Memory B cell (primary cell): Measurements from ENCODE around the gene CKS1B.

ENCODE experiments used
- ATAC-seq: fragments of 150-1000 bp; cut with Tn5 transposase; 2 replicates; pipeline ENCODE4 v1.10.0; 2021; ENCODE audit warnings: low read depth, mild to moderate bottlenecking, moderate library complexity
- DNase-seq, 2 donors: peaks; one replicate each; pipeline ENCODE4 v3.0.0; 2022; ENCODE audit warnings: low spot score in 2 of 2
- H3K27ac Mint-ChIP-seq: one replicate; pipeline ENCODE4 v1.8.0; 2022; ENCODE audit warnings: mild to moderate bottlenecking, moderate library complexity, mixed read lengths
- H3K27me3 Mint-ChIP-seq: one replicate; pipeline ENCODE4 v1.8.0; 2022; ENCODE audit warnings: mixed read lengths
- H3K36me3 Mint-ChIP-seq: one replicate; pipeline ENCODE4 v1.8.0; 2022; ENCODE audit warnings: mild to moderate bottlenecking, mixed read lengths
- H3K4me1 Mint-ChIP-seq: one replicate; pipeline ENCODE4 v1.8.0; 2022; ENCODE audit warnings: mixed read lengths
- H3K4me3 Mint-ChIP-seq: one replicate; pipeline ENCODE4 v1.8.0; 2022; ENCODE audit warnings: mild to moderate bottlenecking, moderate library complexity, mixed read lengths
- H3K9me3 Mint-ChIP-seq: one replicate; pipeline ENCODE4 v1.8.0; 2022; ENCODE audit warnings: mixed read lengths

CKS1B gene

DNA sequence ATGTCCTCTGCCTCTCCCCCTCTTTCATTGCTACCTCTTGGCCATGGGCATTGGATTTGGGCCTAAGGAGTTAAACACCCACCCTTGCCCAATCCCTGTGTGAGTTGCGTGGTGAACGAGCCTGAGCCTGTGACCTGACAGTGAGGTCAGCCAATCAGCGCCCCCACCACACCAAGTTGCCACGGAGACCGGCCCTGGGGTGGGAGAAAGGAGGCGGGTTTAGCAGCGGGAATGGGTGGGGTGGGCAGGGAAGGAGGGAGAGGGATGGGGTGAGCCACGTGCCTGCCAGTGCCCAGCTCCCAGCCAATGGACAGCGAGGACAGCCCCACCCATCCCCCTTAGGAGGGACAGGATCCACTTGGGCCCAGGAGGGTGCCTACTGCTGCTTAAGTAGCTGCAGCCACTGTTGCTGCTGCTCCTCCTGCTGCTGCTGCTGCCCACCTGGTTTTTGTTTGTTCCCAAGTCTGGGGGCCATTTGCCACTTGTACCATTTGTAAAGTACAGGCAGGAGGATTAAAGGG is 37.6 kb downstream of the CKS1B start:
- Mint-ChIP-seq H3K4me1 (peaks cover 60% of the 10 kb centered on the region), H3K27ac (no peak overlapping the region), H3K27me3 (no peaks in the 10 kb centered on the region), H3K4me3 (no peak overlapping the region), H3K36me3 (peaks cover 7% of the 10 kb centered on the region), H3K9me3 (no peaks in the 10 kb centered on the region)
- DNase-seq (no peak), ATAC-seq (no peak)

GRCh38 chr1:155012776-155013602 is 38.5 kb downstream of the CKS1B start:
- ATAC-seq, result no peak
- Mint-ChIP-seq H3K4me3 (no peak overlapping the region), H3K36me3 (peaks cover 7% of the 10 kb centered on the region), H3K9me3 (no peaks in the 10 kb centered on the region), H3K27me3 (no peaks in the 10 kb centered on the region), H3K4me1 (peaks cover 62% of the 10 kb centered on the region), H3K27ac (peak overlapping the region; percentile 89)
- DNase-seq, result no peak

DNA sequence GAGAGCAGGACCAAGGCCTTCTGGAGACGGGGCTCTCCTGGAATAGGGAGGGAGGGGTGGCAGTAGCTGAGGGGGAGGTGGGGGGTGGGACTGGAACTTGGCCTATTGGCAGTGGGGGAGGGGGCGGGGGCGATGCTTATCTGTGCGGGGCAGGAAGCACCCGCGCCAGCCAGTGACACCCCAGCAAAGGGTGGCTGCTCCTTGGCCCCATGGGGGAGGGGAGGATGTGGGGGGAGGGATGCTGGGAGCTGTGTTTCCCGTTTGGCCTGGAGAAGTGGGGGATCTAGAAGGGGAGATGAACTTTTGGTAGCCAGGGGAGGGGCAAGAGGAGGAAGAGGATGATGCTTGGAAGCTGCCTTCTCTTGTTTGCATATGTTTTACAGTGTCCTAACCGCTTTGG is 39.2 kb downstream of the CKS1B start:
- no peaks in the 10 kb centered on the region for H3K27me3 Mint-ChIP-seq
- H3K4me1 Mint-ChIP-seq, result peaks cover 58% of the 10 kb centered on the region
- H3K27ac Mint-ChIP-seq, result peak overlapping the region; percentile 89
- no peak for DNase-seq
- no peak for ATAC-seq
- no peaks in the 10 kb centered on the region for H3K9me3 Mint-ChIP-seq
- no peak overlapping the region for H3K4me3 Mint-ChIP-seq
- peaks cover 5% of the 10 kb centered on the region for H3K36me3 Mint-ChIP-seq

- Mint-ChIP-seq H3K27me3 (no peaks in the 10 kb centered on the region), H3K27ac (no peak overlapping the region), H3K4me1 (peaks cover 57% of the 10 kb centered on the region), H3K36me3 (peaks cover 1% of the 10 kb centered on the region), H3K9me3 (no peaks in the 10 kb centered on the region), H3K4me3 (no peak overlapping the region)
- DNase-seq (no peak), ATAC-seq (no peak)
These were observed 40.4 kb downstream of the CKS1B start for GRCh38 chr1:155014709-155015508.

DNA sequence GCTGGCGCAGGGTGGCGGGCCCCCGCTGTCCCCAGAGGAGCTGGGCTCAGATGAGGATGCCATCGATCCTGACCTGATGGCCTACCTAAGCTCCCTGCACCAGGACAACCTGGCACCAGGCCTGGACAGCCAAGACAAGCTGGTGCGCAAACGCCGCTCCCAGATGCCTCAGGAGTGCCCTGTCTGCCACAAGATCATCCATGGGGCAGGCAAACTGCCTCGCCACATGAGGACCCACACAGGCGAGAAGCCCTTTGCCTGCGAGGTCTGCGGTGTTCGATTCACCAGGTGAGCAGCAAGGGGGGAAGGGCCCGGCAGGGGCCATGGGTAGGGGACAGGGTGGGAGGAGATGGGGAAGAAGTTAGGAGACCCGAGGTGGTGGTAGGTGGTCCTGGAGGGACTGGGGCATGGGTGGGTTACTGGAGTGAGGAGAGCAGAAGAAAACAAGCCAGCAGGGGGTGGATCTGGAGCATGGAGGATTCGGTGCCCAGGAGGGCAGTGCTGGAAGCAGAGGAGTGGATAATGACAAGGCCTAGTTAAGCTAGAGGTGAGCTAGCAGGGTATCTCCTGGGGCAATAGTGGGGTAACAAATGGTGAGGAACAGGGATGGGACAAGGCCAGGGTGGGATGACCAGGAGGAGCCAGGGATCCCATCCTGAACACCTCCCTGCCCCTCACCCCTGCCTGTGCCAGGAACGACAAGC is 41.2 kb downstream of the CKS1B start:
- DNase-seq (no peak), ATAC-seq (peak; percentile 0)
- Mint-ChIP-seq H3K9me3 (no peaks in the 10 kb centered on the region), H3K27me3 (no peaks in the 10 kb centered on the region), H3K36me3 (no peaks in the 10 kb centered on the region), H3K4me3 (peak overlapping the region; percentile 1), H3K27ac (peak overlapping the region; percentile 83), H3K4me1 (peaks cover 52% of the 10 kb centered on the region)

- H3K36me3 Mint-ChIP-seq, result no peaks in the 10 kb centered on the region
- no peaks in the 10 kb centered on the region for H3K27me3 Mint-ChIP-seq
- ATAC-seq, result peak; percentile 59
- H3K27ac Mint-ChIP-seq, result peak overlapping the region; percentile 83
- peaks cover 48% of the 10 kb centered on the region for H3K4me1 Mint-ChIP-seq
- no peaks in the 10 kb centered on the region for H3K9me3 Mint-ChIP-seq
- peak; percentile 34 to 50 for DNase-seq
- peak overlapping the region; percentile 73 for H3K4me3 Mint-ChIP-seq
These were observed 41.9 kb downstream of the CKS1B start for GRCh38 chr1:155016231-155016831.

DNA sequence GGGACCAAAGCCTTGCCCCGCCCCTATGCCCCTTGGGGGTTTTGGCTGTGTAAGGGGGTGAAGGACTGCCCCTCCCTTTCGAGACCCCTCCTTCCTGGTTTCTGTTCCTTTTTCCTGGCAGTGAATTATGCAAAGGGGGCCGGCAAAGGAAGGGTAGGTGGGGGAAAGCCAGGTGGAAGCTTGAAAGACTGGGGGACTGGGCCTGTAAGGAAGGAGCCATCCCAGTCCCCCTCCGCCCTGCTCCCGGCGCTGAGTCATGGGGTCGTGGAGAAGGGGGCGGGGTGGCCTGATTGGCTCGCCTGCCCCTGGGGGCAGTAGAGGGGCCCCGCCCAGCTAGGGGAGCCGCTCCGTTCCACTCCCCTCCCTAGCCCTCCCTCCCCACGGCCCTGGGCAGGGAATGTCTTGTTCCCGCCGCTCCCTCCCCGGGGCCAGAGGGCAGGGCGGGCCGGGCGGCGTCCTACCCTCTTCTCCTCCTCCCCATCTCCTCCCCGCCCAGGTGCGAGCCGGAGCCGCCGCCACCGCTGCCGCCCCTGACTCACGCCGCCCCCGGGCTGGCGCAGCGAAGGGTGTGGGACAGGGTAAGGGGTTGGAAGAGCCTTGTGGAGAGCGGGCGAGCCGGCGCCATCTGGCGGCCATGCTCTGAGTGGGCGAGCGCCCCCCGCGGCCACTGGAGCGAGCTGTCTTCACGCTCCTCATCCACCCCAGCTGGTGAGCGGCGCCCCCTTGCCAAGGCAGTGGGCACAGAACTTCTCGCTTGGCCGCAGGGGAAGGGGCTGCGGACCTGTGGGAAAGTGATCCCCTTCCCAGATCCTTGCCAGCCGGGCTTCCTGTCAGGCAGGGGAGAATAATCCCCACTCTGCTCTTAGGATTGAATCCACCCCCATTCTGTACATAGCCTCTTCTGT is 42.8 kb downstream of the CKS1B start:
- DNase-seq (peak; percentile 85 to 88), ATAC-seq (peak; percentile 79)
- Mint-ChIP-seq H3K36me3 (no peaks in the 10 kb centered on the region), H3K27ac (peak overlapping the region; percentile 83), H3K4me1 (peaks cover 49% of the 10 kb centered on the region), H3K27me3 (no peaks in the 10 kb centered on the region), H3K9me3 (no peaks in the 10 kb centered on the region), H3K4me3 (peak overlapping the region; percentile 84)

- Mint-ChIP-seq H3K27ac (peak overlapping the region; percentile 83), H3K27me3 (no peaks in the 10 kb centered on the region), H3K36me3 (no peaks in the 10 kb centered on the region), H3K9me3 (no peaks in the 10 kb centered on the region), H3K4me3 (peak overlapping the region; percentile 84), H3K4me1 (peaks cover 45% of the 10 kb centered on the region)
- peak; percentile 8 for ATAC-seq
- DNase-seq, result peak in 1 of 2 donors; percentile 22
These were observed 43.5 kb downstream of the CKS1B start for GRCh38 chr1:155017946-155018316.

DNA sequence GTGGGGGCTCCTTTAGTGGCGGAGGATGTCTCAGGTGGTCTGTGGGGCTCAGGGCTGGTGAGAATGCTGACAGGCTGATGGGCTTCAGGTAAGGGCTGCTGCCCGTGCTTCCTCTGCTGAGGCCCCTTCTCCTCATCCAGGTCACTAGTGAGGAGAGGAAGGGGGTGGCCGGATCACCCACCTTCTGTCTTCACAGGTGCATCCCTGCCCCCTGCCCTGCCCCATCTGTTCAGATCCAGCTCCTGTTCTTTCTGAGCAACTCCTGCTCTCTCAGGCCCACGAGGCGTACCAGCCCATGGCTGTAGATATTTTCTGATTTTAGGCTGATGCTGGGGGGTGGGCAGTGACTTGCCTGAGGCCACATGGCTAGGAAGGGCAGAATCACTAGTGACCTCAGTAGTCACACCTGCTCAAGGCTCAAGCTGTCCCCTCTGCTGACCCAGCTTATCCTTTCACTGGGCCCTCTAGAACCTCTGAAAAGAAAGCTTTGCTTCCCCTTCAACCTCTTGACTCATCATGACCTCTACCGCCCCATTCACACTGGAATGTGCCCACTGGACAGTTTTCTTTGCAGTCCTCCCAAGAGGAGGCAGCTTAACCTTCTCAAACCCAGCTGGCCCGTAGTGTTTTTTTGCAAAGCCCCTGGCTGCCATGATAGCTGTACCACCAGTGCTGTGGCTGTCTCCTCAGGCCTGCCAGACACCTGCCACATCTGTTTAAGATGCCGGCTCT is 44.3 kb downstream of the CKS1B start:
- Mint-ChIP-seq H3K36me3 (no peaks in the 10 kb centered on the region), H3K9me3 (no peaks in the 10 kb centered on the region), H3K27ac (peak overlapping the region; percentile 45), H3K4me1 (peaks cover 36% of the 10 kb centered on the region), H3K27me3 (no peaks in the 10 kb centered on the region), H3K4me3 (no peak overlapping the region)
- no peak for DNase-seq
- ATAC-seq, result no peak

GRCh38 chr1:155019377-155020245 is 45.1 kb downstream of the CKS1B start:
- Mint-ChIP-seq H3K9me3 (no peaks in the 10 kb centered on the region), H3K4me1 (peaks cover 31% of the 10 kb centered on the region), H3K36me3 (no peaks in the 10 kb centered on the region), H3K27ac (peak overlapping the region; percentile 45), H3K27me3 (no peaks in the 10 kb centered on the region), H3K4me3 (peak overlapping the region; percentile 43)
- ATAC-seq (no peak), DNase-seq (no peak)

GRCh38 chr1:155022136-155022926 is 47.9 kb downstream of the CKS1B start:
- Mint-ChIP-seq H3K36me3 (no peaks in the 10 kb centered on the region), H3K27me3 (no peaks in the 10 kb centered on the region), H3K9me3 (no peaks in the 10 kb centered on the region), H3K27ac (no peak overlapping the region), H3K4me3 (no peak overlapping the region), H3K4me1 (peaks cover 16% of the 10 kb centered on the region)
- ATAC-seq, result no peak
- no peak for DNase-seq
